Measurements from ENCODE around the gene HLA-DOB. TPM values are rescaled to one million over a fixed set of nuclear protein-coding genes. Genes with fewer than 3 reads are reported as not detected.

The HLA-DOB gene
- total and polyA plus RNA-seq, 11 donors = 0.25 to 2.7 (median 0.60) TPM; not detected in 2

- peaks cover 0 to 52% (median 14%) of the 10 kb centered on the region in 9 donors for H3K27me3 ChIP-seq
- DNase-seq (no peak), ATAC-seq (no peak)
- 42 to 56% (median 47%) methylated on average over 1 of the region's 1 CpG for WGBS, 4 donors
- H3K4me1 ChIP-seq = no peaks in the 10 kb centered on the region
- TF ChIP-seq CTCF (IDR thresholded peaks at IDR 0.05) = no peak
- TF ChIP-seq POLR2A (IDR thresholded peaks at IDR 0.05) = no peak
- intact Hi-C loops (cut with DNase I) = loop anchor here in 2 of 10 donors (5.0 kb wide), 1 partner anchor 102 kb away; no protein-coding TSS in a partner anchor
- H3K27ac ChIP-seq = no peak overlapping the region
- H3K36me3 ChIP-seq = no peaks in the 10 kb centered on the region
- no peaks in the 10 kb centered on the region for H3K9me3 ChIP-seq
- no peak overlapping the region for H3K4me3 ChIP-seq
Measured at GRCh38 chr6:32764048-32764447, 52.8 kb downstream of the HLA-DOB start.

DNA sequence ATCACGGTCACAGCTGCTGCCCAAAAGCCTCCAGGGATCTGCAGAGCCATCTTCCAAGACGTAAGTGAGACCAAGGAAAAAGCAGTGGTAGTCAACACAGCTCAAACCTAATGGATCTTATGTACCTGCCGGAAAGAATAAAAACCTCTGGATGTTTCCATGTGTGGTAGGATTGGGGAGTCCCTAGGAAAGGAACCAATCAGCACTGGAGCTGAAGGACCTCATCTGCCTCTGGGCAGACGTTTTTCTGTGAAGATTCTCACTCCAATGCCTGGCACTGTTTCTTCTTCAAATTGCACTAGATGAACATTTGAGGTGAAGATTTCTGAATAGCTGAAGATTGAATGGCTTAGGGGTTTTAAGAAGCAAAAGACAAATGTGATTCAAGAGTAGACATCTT is 53.4 kb downstream of the HLA-DOB start, which contains the start of gene HLA-DQB2:
TSS of gene HLA-DQB2 (minus strand) at position 112 of the 400 bp plus-strand sequence. CDS start at position 50, 62 bp downstream.
- intact Hi-C loops (cut with DNase I) = loop anchor here in 2 of 10 donors (5.0 kb wide), 1 partner anchor 101 kb away; no protein-coding TSS in a partner anchor
- H3K27ac ChIP-seq = no peak within 1 kb of the TSS
- TF ChIP-seq POLR2A (IDR thresholded peaks at IDR 0.05) (no peak), CTCF (IDR thresholded peaks at IDR 0.05) (no peak)
- DNase-seq = no peak
- ATAC-seq = no peak
- H3K4me1 ChIP-seq = no peaks in the 10 kb centered on the region
- H3K27me3 ChIP-seq = peaks cover 0 to 46% (median 14%) of the 10 kb centered on the region in 9 donors
- H3K4me3 ChIP-seq = no peak within 1 kb of the TSS
- no peaks in the 10 kb centered on the region for H3K36me3 ChIP-seq
- WGBS, 4 donors = 27 to 45% (median 39%) methylated on average over 4 of the region's 4 CpGs
- H3K9me3 ChIP-seq = no peaks in the 10 kb centered on the region

Other genes with a start within 250 kb of the HLA-DOB start
- 100 to 1,000 TPM in 3 of 9 donors, 10 to 100 TPM in 6; 12.3 to 404 (median 86.3) TPM for gene HLA-DRB1, start 227.2 kb downstream of the HLA-DOB start, total RNA-seq
- gene HLA-DRB1, start 227.2 kb downstream of the HLA-DOB start, polyA plus RNA-seq = 10 to 100 TPM; 32.3 to 76.3 TPM
- gene HLA-DQA1, start 179.6 kb downstream of the HLA-DOB start, total RNA-seq = 100 to 1,000 TPM in 1 of 9 donors, 10 to 100 TPM in 5, 1 to 10 TPM in 2, not detected in 1; 1.2 to 154 (median 14.1) TPM
- gene HLA-DQA1, start 179.6 kb downstream of the HLA-DOB start, polyA plus RNA-seq = 1 to 10 TPM; 5.3 to 8.7 TPM
- gene HLA-DQB1, start 150.3 kb downstream of the HLA-DOB start, total RNA-seq = 10 to 100 TPM in 6 of 9 donors, 1 to 10 TPM in 2, under 1 TPM in 1; 0.38 to 86.5 (median 14.9) TPM
- gene HLA-DQB1, start 150.3 kb downstream of the HLA-DOB start, polyA plus RNA-seq = 10 to 100 TPM; 15.4 to 28.9 TPM
- 10 to 100 TPM in 2 of 9 donors, 1 to 10 TPM in 1, under 1 TPM in 3, not detected in 3; 0.14 to 34.4 (median 1.6) TPM for gene HLA-DQA2, start 75.6 kb downstream of the HLA-DOB start, total RNA-seq
- gene HLA-DQA2, start 75.6 kb downstream of the HLA-DOB start, polyA plus RNA-seq = not detected
- 10 to 100 TPM in 1 of 9 donors, 1 to 10 TPM in 3, under 1 TPM in 2, not detected in 3; 0.55 to 26.4 (median 1.5) TPM for gene HLA-DQB2, start 53.5 kb downstream of the HLA-DOB start, total RNA-seq
- gene HLA-DQB2, start 53.5 kb downstream of the HLA-DOB start, polyA plus RNA-seq = not detected
- gene TAP2, start 21.7 kb upstream of the HLA-DOB start, total RNA-seq = 100 to 1,000 TPM in 1 of 9 donors, 10 to 100 TPM in 6, 1 to 10 TPM in 2; 5.4 to 107 (median 14.9) TPM
- gene TAP2, start 21.7 kb upstream of the HLA-DOB start, polyA plus RNA-seq = 10 to 100 TPM in 1 of 2 donors, 1 to 10 TPM in 1; 7.7 to 12.0 TPM
- 100 to 1,000 TPM in 1 of 9 donors, 10 to 100 TPM in 8; 11.1 to 115 (median 15.2) TPM for gene PSMB8, start 27.0 kb upstream of the HLA-DOB start, total RNA-seq
- gene PSMB8, start 27.0 kb upstream of the HLA-DOB start, polyA plus RNA-seq = 10 to 100 TPM; 23.1 to 32.6 TPM
- 100 to 1,000 TPM in 1 of 9 donors, 10 to 100 TPM in 8; 15.1 to 207 (median 20.3) TPM for gene TAP1, start 36.7 kb upstream of the HLA-DOB start, total RNA-seq
- 10 to 100 TPM; 21.6 to 44.5 TPM for gene TAP1, start 36.7 kb upstream of the HLA-DOB start, polyA plus RNA-seq
- gene PSMB9, start 37.2 kb upstream of the HLA-DOB start, total RNA-seq = 100 to 1,000 TPM in 1 of 9 donors, 10 to 100 TPM in 7, 1 to 10 TPM in 1; 8.9 to 182 (median 14.6) TPM
- 10 to 100 TPM; 15.7 to 23.3 TPM for gene PSMB9, start 37.2 kb upstream of the HLA-DOB start, polyA plus RNA-seq
- 100 to 1,000 TPM in 1 of 9 donors, 10 to 100 TPM in 1, 1 to 10 TPM in 7; 2.7 to 127 (median 9.3) TPM for gene HLA-DMB, start 124.0 kb upstream of the HLA-DOB start, total RNA-seq
- 1 to 10 TPM; 3.7 to 4.8 TPM for gene HLA-DMB, start 124.0 kb upstream of the HLA-DOB start, polyA plus RNA-seq
- gene HLA-DMA, start 136.1 kb upstream of the HLA-DOB start, total RNA-seq = 100 to 1,000 TPM in 1 of 9 donors, 10 to 100 TPM in 6, 1 to 10 TPM in 2; 5.4 to 150 (median 16.2) TPM
- gene HLA-DMA, start 136.1 kb upstream of the HLA-DOB start, polyA plus RNA-seq = 10 to 100 TPM in 1 of 2 donors, 1 to 10 TPM in 1; 8.0 to 20.4 TPM
- gene BRD2, start 151.6 kb upstream of the HLA-DOB start, total RNA-seq = 100 to 1,000 TPM in 2 of 9 donors, 10 to 100 TPM in 7; 56.8 to 107 (median 73.5) TPM
- 10 to 100 TPM; 61.9 to 67.8 TPM for gene BRD2, start 151.6 kb upstream of the HLA-DOB start, polyA plus RNA-seq
- gene HLA-DOA, start 192.6 kb upstream of the HLA-DOB start, total RNA-seq = 10 to 100 TPM in 2 of 9 donors, 1 to 10 TPM in 4, under 1 TPM in 3; 0.44 to 32.4 (median 1.5) TPM
- 1 to 10 TPM in 1 of 2 donors, under 1 TPM in 1; 0.78 to 1.2 TPM for gene HLA-DOA, start 192.6 kb upstream of the HLA-DOB start, polyA plus RNA-seq

Data from heart left ventricle (tissue), 16 donors.